Suprapubic skin (tissue), 3 donors: ENCODE data around the gene KCNJ18.

ENCODE experiments used
- POLR2AphosphoS5 ChIP-seq, 3 donors: sonication (generic); formaldehyde crosslinking; IDR thresholded peaks; one replicate each; pipeline ENCODE4 v1.6.1; 2017; ENCODE audit warnings: antibody characterized with exemption in 3 of 3
- TF ChIP-seq, protein P1 (sequence below), 2 donors: fragments of 200-600 bp in 1 of 2; fragments of 450-650 bp in 1 of 2; sonication (generic) in 1 of 2; IDR thresholded peaks; one replicate each; pipeline ENCODE4 v1.5.1; 2016 to 2019; ENCODE audit warnings: antibody characterized with exemption in 2 of 2, mild to moderate bottlenecking in 1 of 2, moderate library complexity in 1 of 2

GRCh38 chr17:21711182-21711581, 18.9 kb downstream of the KCNJ18 start:
- TF ChIP-seq POLR2AphosphoS5 (IDR thresholded peaks at IDR 0.05), result no peak
- TF ChIP-seq, protein P1, sequence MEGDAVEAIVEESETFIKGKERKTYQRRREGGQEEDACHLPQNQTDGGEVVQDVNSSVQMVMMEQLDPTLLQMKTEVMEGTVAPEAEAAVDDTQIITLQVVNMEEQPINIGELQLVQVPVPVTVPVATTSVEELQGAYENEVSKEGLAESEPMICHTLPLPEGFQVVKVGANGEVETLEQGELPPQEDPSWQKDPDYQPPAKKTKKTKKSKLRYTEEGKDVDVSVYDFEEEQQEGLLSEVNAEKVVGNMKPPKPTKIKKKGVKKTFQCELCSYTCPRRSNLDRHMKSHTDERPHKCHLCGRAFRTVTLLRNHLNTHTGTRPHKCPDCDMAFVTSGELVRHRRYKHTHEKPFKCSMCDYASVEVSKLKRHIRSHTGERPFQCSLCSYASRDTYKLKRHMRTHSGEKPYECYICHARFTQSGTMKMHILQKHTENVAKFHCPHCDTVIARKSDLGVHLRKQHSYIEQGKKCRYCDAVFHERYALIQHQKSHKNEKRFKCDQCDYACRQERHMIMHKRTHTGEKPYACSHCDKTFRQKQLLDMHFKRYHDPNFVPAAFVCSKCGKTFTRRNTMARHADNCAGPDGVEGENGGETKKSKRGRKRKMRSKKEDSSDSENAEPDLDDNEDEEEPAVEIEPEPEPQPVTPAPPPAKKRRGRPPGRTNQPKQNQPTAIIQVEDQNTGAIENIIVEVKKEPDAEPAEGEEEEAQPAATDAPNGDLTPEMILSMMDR (IDR thresholded peaks at IDR 0.05), result no peak
